ENCODE results near the gene SSBP3.

Gene SSBP3

DNA sequence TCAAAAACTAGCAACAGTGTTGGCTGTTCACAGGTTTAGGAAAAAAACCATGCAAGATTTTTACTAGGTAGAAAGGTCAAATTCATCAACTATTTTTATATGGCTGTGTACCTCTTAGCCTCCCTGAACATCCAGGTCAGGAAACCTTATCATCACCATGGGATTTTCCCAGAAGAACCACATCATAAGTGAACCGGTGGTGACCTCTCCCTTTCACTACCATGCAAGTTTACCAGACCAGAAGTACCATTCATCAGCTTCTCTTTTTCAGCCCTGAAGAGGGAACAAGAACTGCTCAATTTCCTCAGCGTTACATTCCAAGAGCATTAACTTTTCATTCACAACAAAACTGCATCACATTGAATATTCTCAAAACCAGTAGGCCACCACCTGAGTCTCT lies 5.9 kb downstream of the SSBP3 start:
- peak; percentile 68 for DNase-seq (ENCODE audit: low read depth)
- no peak overlapping the region for H3K4me3 ChIP-seq (ENCODE audit: low read depth, low read length)
- TF ChIP-seq, protein P1, sequence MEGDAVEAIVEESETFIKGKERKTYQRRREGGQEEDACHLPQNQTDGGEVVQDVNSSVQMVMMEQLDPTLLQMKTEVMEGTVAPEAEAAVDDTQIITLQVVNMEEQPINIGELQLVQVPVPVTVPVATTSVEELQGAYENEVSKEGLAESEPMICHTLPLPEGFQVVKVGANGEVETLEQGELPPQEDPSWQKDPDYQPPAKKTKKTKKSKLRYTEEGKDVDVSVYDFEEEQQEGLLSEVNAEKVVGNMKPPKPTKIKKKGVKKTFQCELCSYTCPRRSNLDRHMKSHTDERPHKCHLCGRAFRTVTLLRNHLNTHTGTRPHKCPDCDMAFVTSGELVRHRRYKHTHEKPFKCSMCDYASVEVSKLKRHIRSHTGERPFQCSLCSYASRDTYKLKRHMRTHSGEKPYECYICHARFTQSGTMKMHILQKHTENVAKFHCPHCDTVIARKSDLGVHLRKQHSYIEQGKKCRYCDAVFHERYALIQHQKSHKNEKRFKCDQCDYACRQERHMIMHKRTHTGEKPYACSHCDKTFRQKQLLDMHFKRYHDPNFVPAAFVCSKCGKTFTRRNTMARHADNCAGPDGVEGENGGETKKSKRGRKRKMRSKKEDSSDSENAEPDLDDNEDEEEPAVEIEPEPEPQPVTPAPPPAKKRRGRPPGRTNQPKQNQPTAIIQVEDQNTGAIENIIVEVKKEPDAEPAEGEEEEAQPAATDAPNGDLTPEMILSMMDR (IDR thresholded peaks at IDR 0.05; ENCODE audit: insufficient read depth, low read depth, low read length, missing control alignments): no peak

DNA sequence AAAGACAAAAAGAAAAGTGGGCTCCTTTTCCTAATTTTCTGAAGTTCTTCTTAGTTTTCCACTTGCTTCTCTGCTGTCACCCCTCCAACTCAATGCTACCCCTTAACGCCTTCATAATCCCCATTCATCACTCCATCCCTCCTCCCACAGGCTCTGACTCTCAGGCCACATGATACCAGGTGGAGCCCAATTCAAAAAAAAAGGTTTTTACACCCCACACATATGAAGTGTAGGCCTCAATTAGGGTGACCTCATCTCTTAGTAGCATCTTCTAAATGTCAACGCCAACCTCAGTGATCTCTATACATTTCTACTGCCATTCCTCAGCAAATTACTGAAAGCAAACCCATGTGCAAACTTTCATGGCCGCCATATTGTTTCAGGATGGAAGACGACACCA lies 6.4 kb downstream of the SSBP3 start:
- TF ChIP-seq, protein P1 (IDR thresholded peaks at IDR 0.05; ENCODE audit: insufficient read depth, low read depth, low read length, missing control alignments): no peak
- DNase-seq (ENCODE audit: low read depth): no peak

DNA sequence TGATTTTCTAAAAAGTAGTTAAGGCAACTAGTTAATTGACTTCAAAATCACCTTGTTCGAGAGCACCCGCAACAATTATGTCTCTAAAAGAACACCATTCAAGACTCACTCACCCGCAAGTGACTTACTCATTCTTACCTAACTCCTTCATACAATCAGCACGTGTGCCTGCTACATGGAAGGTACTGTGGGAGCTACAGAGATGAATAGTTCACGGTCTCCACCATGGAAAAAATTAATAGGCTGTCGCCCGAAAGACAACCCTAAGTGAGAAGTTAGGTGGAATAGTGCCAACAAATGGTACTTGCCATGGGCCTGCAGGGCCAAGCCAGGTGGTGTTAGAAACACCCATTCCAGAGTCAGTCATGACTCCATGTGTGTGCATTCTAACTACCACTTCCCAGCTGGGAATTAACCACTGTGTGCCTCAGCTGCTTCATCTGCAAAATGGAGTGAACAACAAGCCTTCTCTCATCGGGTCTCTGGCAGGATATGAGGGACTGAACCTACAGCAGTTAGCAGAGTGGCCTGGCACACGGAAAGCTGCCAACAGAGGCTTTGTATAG lies 7.1 kb downstream of the SSBP3 start:
- TF ChIP-seq, protein P1 (IDR thresholded peaks at IDR 0.05; ENCODE audit: insufficient read depth, low read depth, low read length, missing control alignments): no peak
- DNase-seq (ENCODE audit: low read depth): no peak
- no peak overlapping the region for H3K4me3 ChIP-seq (ENCODE audit: low read depth, low read length)

More for the DNA sequence above, 6.4 kb downstream of the SSBP3 start:
- no peak overlapping the region for H3K4me3 ChIP-seq (ENCODE audit: low read depth, low read length)

DNA sequence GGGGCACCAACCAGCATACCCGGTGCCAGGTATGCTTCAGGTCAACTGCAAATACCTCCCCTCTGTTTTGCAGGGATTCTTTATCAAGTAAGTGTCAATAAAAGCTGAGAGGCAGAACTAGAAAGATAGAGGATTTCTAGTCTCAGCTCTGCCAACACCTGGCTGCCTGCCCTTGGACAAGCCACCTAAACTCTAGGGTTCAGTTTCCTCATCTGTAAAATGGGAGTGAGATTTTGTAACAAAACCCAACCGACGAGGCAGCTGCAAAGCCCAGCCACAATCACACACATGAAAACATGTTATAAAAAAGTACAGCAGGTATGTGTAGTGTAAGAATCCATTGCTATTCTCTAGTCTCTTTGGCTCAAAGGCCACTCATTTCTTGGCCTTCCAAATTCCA lies 8.2 kb downstream of the SSBP3 start:
- H3K4me3 ChIP-seq (ENCODE audit: low read depth, low read length): no peak overlapping the region
- TF ChIP-seq, protein P1 (IDR thresholded peaks at IDR 0.05; ENCODE audit: insufficient read depth, low read depth, low read length, missing control alignments): no peak
- no peak for DNase-seq (ENCODE audit: low read depth)

DNA sequence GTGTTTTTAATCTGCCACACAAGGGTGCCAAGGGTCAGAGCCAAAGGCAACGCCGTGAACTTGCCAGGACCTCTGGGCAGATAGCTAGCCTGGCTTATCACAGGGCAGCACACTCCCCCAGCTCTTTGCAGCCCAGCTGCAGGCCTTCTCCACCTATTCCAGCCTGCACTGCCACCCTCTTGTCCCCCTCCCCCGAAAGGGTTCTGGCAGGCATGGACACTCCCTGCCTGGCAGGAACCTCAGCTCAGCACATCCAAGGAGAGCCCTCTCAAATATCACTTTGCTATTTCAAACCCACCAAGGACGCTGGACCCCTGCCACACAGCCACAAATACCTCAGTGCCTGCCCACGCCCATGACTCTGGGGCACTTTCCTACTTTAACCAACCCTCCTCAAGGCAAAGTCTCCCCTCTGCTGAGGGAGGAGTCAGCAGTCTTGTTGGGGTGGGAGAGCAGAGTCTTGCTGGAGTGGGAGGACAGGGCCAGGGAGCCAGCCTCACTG lies 9.1 kb downstream of the SSBP3 start:
- H3K4me3 ChIP-seq (ENCODE audit: low read depth, low read length): no peak overlapping the region
- TF ChIP-seq, protein P1 (IDR thresholded peaks at IDR 0.05; ENCODE audit: insufficient read depth, low read depth, low read length, missing control alignments): no peak
- no peak for DNase-seq (ENCODE audit: low read depth)

DNA sequence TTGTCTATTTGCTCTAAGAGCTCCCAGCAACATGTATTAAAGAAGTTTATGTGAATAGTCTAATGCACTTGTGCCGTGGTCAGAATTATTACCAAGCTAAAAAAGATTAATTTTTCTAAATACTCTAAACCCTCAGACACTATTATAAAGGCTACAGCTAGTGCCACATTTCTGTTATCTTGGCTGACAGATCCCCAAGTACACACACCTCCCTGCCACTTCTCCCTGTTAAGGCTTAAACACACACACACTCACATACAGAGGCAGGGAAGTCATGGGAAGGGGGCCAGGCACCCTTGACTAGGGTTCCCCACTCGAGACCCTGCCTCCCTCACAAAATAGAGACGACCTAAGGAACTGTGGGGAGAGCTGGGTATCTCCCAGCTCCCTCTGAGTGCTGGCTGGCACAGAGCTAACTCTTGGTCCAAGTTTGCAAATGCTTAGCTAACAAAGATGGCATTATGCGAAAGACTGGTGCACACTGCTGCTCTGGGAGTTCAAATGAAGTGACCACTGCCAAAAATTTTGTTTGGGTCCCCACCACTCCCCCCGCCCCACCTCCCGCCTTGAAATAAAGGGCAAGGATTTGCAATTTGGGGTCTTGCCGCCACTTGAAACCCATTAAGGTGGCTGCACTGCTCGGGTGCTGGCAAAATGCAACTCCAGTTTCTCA lies 9.8 kb downstream of the SSBP3 start:
- TF ChIP-seq, protein P1 (IDR thresholded peaks at IDR 0.05; ENCODE audit: insufficient read depth, low read depth, low read length, missing control alignments): no peak

More for the DNA sequence above, 9.8 kb downstream of the SSBP3 start:
- no peak for DNase-seq (ENCODE audit: low read depth)
- no peak overlapping the region for H3K4me3 ChIP-seq (ENCODE audit: low read depth, low read length)
